Activated CD8-positive, alpha-beta T cell treated with anti-CD3 and anti-CD28 coated beads for 36 hours (primary cell): ENCODE data around the gene STX3. TPM values are rescaled to one million over a fixed set of nuclear protein-coding genes. Genes with fewer than 3 reads are reported as not detected.

Experiments
- ATAC-seq: fragments of 200-7000 bp; cut with Tn5 transposase; one replicate; pipeline ENCODE4 v1.10.0; 2021; ENCODE audit warnings: mild to moderate bottlenecking, moderate library complexity
- CTCF ChIA-PET: fragments of 350-600 bp; sonication (Branson Sonifier 250); formaldehyde crosslinking; loops from one replicate; lab custom pipeline; 2021; ENCODE audit warnings: antibody characterized with exemption; lab: Charles Lee
- POLR2A ChIA-PET: fragments of 350-600 bp; sonication (Branson Sonifier 250); formaldehyde crosslinking; loops from one replicate; lab custom pipeline; 2021; ENCODE audit warnings: antibody characterized with exemption; lab: Charles Lee
- DNase-seq: peaks from one replicate; pipeline ENCODE4 v3.0.0-alpha.2; 2020
- H3K27ac Mint-ChIP-seq: one replicate; pipeline ENCODE4 v1.8.0; 2021; ENCODE audit warnings: mild to moderate bottlenecking, mixed read lengths
- H3K27me3 Mint-ChIP-seq: one replicate; pipeline ENCODE4 v1.8.0; 2021; ENCODE audit warnings: mixed read lengths
- H3K36me3 Mint-ChIP-seq: one replicate; pipeline ENCODE4 v1.8.0; 2021; ENCODE audit warnings: low read depth, mixed read lengths
- H3K4me1 Mint-ChIP-seq: one replicate; pipeline ENCODE4 v1.8.0; 2021; ENCODE audit warnings: low read depth, mixed read lengths
- H3K4me3 Mint-ChIP-seq: one replicate; pipeline ENCODE4 v1.8.0; 2021; ENCODE audit warnings: mild to moderate bottlenecking, moderate library complexity, mixed read lengths
- H3K9me3 Mint-ChIP-seq: one replicate; pipeline ENCODE4 v1.8.0; 2021; ENCODE audit warnings: mixed read lengths
- CTCF ChIP-seq: fragments of 200-600 bp; IDR thresholded peaks from one replicate; pipeline ENCODE4 v1.8.0; 2022; ENCODE audit warnings: antibody characterized with exemption, mild to moderate bottlenecking
- intact Hi-C: fragments of 100-400 bp; cut with micrococcal nuclease; formaldehyde crosslinking; loops from one replicate; pipeline ENCODE4 v1.10.0; 2022
- total RNA-seq, 2 experiments: library from RNA; stranded (reverse); gene quantifications; one replicate each; pipeline ENCODE4 v1.2.3, GENCODE V29; 2021

Gene STX3
- total RNA-seq, 2 experiments from 2014 or later = 8.3 to 9.5 TPM

DNA sequence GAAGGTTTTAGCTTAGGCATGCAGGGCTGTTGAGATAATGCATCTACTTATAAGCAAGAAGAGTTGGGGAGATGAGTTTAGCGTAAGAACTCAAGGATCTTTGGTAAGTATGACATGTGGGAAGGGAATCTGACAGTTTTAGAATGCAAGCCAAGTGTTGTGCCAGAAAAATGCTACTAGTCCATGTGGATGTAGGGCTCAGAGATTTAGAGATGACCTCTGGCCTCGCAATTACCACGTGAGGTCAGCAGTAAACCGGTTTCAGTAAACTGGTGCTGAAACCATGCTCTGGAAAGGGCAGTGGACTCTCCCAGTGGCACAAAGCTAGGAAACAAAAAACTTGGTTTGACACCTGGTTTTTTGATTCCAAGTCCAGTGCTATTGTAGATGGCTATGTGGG lies 36.5 kb downstream of the STX3 start:
- DNase-seq (no peak), ATAC-seq (no peak)
- intact Hi-C loops = no loop called here
- Mint-ChIP-seq H3K27me3 (no peaks in the 10 kb centered on the region), H3K36me3 (peaks cover 12% of the 10 kb centered on the region), H3K4me1 (no peaks in the 10 kb centered on the region), H3K4me3 (no peak overlapping the region), H3K9me3 (no peaks in the 10 kb centered on the region), H3K27ac (no peak overlapping the region)
- CTCF ChIA-PET = no interaction called here
- TF ChIP-seq CTCF = no peak
- POLR2A ChIA-PET = no interaction called here

GRCh38 chr11:59792507-59792906 lies 37.3 kb downstream of the STX3 start:
- intact Hi-C loops = no loop called here
- H3K4me3 Mint-ChIP-seq = no peak overlapping the region
- no peaks in the 10 kb centered on the region for H3K27me3 Mint-ChIP-seq
- no peak overlapping the region for H3K27ac Mint-ChIP-seq
- H3K9me3 Mint-ChIP-seq = no peaks in the 10 kb centered on the region
- no peak for TF ChIP-seq CTCF
- POLR2A ChIA-PET = no interaction called here
- CTCF ChIA-PET = no interaction called here
- H3K36me3 Mint-ChIP-seq = peaks cover 12% of the 10 kb centered on the region
- H3K4me1 Mint-ChIP-seq = no peaks in the 10 kb centered on the region
- DNase-seq (no peak), ATAC-seq (no peak)

DNA sequence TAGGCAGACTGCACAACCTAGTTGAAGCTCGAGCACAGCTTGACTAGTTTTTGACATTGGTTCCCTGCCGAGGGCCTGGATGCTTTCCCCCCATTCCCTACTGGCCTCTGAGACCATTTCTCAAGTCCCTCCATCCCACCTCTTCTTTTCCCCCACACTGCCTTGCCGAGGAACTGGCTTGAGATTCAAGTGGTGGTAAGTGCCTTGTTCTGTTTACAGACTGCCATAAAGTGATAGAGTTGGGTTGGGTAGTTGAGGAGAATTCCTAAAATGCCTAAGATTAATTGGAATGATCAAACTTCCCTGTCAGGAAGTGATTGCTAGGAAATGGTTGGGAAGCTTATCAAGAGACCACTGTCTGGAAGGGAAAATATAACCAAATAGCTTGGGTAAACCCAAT lies 39.2 kb downstream of the STX3 start:
- intact Hi-C loops = no loop called here
- DNase-seq = no peak

GRCh38 chr11:59800390-59801025 lies 45.3 kb downstream of the STX3 start:
- Mint-ChIP-seq H3K27ac (no peak overlapping the region), H3K4me1 (no peaks in the 10 kb centered on the region), H3K27me3 (no peaks in the 10 kb centered on the region), H3K4me3 (no peak overlapping the region), H3K36me3 (peaks cover 6% of the 10 kb centered on the region), H3K9me3 (no peaks in the 10 kb centered on the region)
- TF ChIP-seq CTCF = no peak
- ChIA-PET CTCF (interaction anchor here (0.9 to 5.2 kb wide), 5 partner anchors 10 to 263 kb away, joined by 3 to 92 read pairs (median 8); partner anchors contain the start of genes MRPL16 and STX3), POLR2A (interaction anchor here (0.6 kb wide), 1 partner anchor 17 kb away, joined by 3 read pairs; no protein-coding TSS in a partner anchor)
- DNase-seq (no peak), ATAC-seq (no peak)
- intact Hi-C loops = loop anchor here (10.0 kb wide), 2 partner anchors 126 to 256 kb away; no protein-coding TSS in a partner anchor

More for the DNA sequence above, 39.2 kb downstream of the STX3 start:
- no peak for TF ChIP-seq CTCF
- Mint-ChIP-seq H3K36me3 (peaks cover 6% of the 10 kb centered on the region), H3K27me3 (no peaks in the 10 kb centered on the region), H3K9me3 (no peaks in the 10 kb centered on the region), H3K4me1 (no peaks in the 10 kb centered on the region), H3K27ac (no peak overlapping the region), H3K4me3 (no peak overlapping the region)
- ChIA-PET CTCF (no interaction called here), POLR2A (no interaction called here)
- ATAC-seq = no peak

DNA sequence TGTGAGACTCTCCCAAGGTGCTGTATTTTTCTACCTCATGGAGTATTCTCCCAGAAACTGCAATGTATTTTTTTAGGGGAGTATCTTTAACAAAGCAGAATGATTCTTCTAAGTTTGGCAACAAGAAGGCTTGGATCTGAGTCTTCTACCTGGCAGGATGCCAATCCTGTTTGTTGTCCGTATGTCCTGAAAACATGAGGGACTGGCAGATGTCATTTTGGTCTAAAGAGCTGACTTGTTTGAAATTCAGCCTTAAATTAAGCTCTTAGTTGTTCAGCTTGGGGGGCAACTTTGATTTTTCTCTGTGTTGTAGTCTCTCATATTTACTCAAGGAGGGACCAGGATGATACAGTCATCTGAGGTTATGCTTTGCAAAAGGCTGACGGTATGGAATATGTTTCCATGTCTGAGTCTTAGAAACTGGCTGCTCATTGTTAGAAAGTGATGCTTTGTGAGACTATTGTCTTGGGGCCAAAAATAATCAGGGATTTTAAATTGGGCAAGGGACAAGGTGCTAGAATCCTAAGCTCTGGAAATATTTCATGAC lies 46.1 kb downstream of the STX3 start:
- POLR2A ChIA-PET = interaction anchor here (1.0 to 1.3 kb wide), 2 partner anchors 9 to 23 kb away, joined by 4 to 5 read pairs; partner anchors contain the start of gene MRPL16
- H3K4me1 Mint-ChIP-seq = no peaks in the 10 kb centered on the region
- TF ChIP-seq CTCF = no peak
- CTCF ChIA-PET = interaction anchor here (0.6 to 5.2 kb wide), 12 partner anchors 9 to 264 kb away, joined by 3 to 92 read pairs (median 6); partner anchors contain the start of genes MRPL16 and STX3
- H3K27me3 Mint-ChIP-seq = no peaks in the 10 kb centered on the region
- peaks cover 6% of the 10 kb centered on the region for H3K36me3 Mint-ChIP-seq
- DNase-seq = no peak
- no peak for ATAC-seq
- H3K27ac Mint-ChIP-seq = no peak overlapping the region
- H3K9me3 Mint-ChIP-seq = no peaks in the 10 kb centered on the region
- intact Hi-C loops = loop anchor here (10.0 kb wide), 2 partner anchors 126 to 256 kb away; no protein-coding TSS in a partner anchor
- no peak overlapping the region for H3K4me3 Mint-ChIP-seq
